B cell (primary cell): ENCODE measurements around the gene CD300H. TPM values are rescaled to one million over a fixed set of nuclear protein-coding genes. Genes with fewer than 3 reads are reported as not detected.

ENCODE experiments used
- ATAC-seq: fragments of 200-7000 bp; cut with Tn5 transposase; one replicate; pipeline ENCODE4 v1.10.0; 2021; ENCODE audit warnings: low read depth, mild to moderate bottlenecking, moderate number of reproducible peaks, moderate library complexity
- CTCF ChIA-PET: fragments of 350-600 bp; sonication (Branson Sonifier 250); formaldehyde crosslinking; loops from one replicate; lab custom pipeline; 2021; ENCODE audit warnings: antibody characterized with exemption, inconsistent platforms; lab: Charles Lee
- POLR2A ChIA-PET: fragments of 350-600 bp; sonication (Branson Sonifier 250); formaldehyde crosslinking; loops from one replicate; lab custom pipeline; 2021; ENCODE audit warnings: antibody characterized with exemption; lab: Charles Lee
- DNase-seq: peaks from one replicate; pipeline ENCODE4 v3.0.0; 2013
- H2AFZ ChIP-seq: 2 replicates; pipeline ENCODE4 v1.6.1; 2012; ENCODE audit warnings: mild to moderate bottlenecking, low read depth, low read length; ENCODE audit not compliant: insufficient read depth, poor library complexity, severe bottlenecking
- H3K27ac ChIP-seq, 2 donors: 1 replicate in 1 of 2; 2 replicates in 1 of 2; pipeline ENCODE4 v1.5.1; 2012 to 2013; ENCODE audit warnings: low read length in 2 of 2, mild to moderate bottlenecking in 2 of 2, moderate library complexity in 1 of 2
- H3K27me3 ChIP-seq, 4 experiments: fragments of 200-600 bp in 1 of 4; sonication (generic) in 1 of 4; replicated peaks in 1 of 4; 1 replicate in 2 of 4; 2 replicates in 2 of 4; pipeline versions ENCODE4 v1.6.1 to v1.7.0; 2013 to 2016; ENCODE audit warnings: low read length in 3 of 4, mild to moderate bottlenecking in 2 of 4, mixed read lengths in 1 of 4, moderate library complexity in 1 of 4; ENCODE audit not compliant: insufficient read depth in 4 of 4, control insufficient read depth in 3 of 4; ENCODE audit errors: control extremely low read depth in 1 of 4
- H3K36me3 ChIP-seq, 2 experiments: replicated peaks in 1 of 2; 1 replicate in 1 of 2; 2 replicates in 1 of 2; pipeline versions ENCODE4 v1.6.1 to v1.7.1; 2013; ENCODE audit warnings: low read length in 1 of 2; ENCODE audit not compliant: insufficient read depth in 2 of 2, control insufficient read depth in 1 of 2; ENCODE audit errors: control extremely low read depth in 1 of 2, extremely low read depth in 1 of 2
- H3K4me1 ChIP-seq, 2 donors: fragments of 200-600 bp in 1 of 2; sonication (generic) in 1 of 2; 1 replicate in 1 of 2; 2 replicates in 1 of 2; pipeline versions ENCODE4 v1.5.1 to v1.6.1; 2013 to 2017; ENCODE audit warnings: low read length in 2 of 2; ENCODE audit not compliant: control insufficient read depth in 2 of 2, insufficient read depth in 2 of 2
- H3K4me2 ChIP-seq: replicated peaks from 2 replicates; pipeline ENCODE3; 2012; ENCODE audit warnings: mild to moderate bottlenecking, low read depth, low read length; ENCODE audit not compliant: poor library complexity, severe bottlenecking
- H3K4me3 ChIP-seq, 5 experiments: fragments of 200-600 bp in 1 of 5; sonication (generic) in 1 of 5; 1 replicate in 3 of 5; 2 replicates in 2 of 5; pipeline versions ENCODE4 v1.5.1 to v1.7.0; 2011 to 2016; ENCODE audit warnings: low read length in 4 of 5, mild to moderate bottlenecking in 4 of 5, low read depth in 2 of 5, control low read depth in 1 of 5, moderate library complexity in 1 of 5; ENCODE audit not compliant: insufficient read depth in 1 of 5; ENCODE audit errors: control extremely low read depth in 1 of 5, extremely low read depth in 1 of 5
- H3K79me2 ChIP-seq: fragments of 200-600 bp; sonication (generic); one replicate; pipeline ENCODE4 v1.6.0; 2016; ENCODE audit warnings: low read length; ENCODE audit not compliant: control insufficient read depth, insufficient read depth
- H3K9ac ChIP-seq: fragments of 200-600 bp; sonication (generic); 2 replicates; pipeline ENCODE4 v1.6.1; 2017; ENCODE audit warnings: mild to moderate bottlenecking, low read length, moderate library complexity
- H3K9me3 ChIP-seq, 3 donors: one replicate each; pipeline versions ENCODE4 v1.6.1 to v1.7.1; 2013; ENCODE audit warnings: low read length in 2 of 3; ENCODE audit not compliant: control insufficient read depth in 2 of 3, insufficient read depth in 1 of 3; ENCODE audit errors: control extremely low read depth in 1 of 3
- H4K20me1 ChIP-seq: 2 replicates; pipeline ENCODE4 v1.6.0; 2012; ENCODE audit warnings: mild to moderate bottlenecking, low read length; ENCODE audit not compliant: insufficient read depth, control insufficient read depth, poor library complexity, severe bottlenecking
- H3K27ac Mint-ChIP-seq: one replicate; pipeline ENCODE4 v1.8.0; 2021; ENCODE audit warnings: mixed read lengths
- H3K27me3 Mint-ChIP-seq: one replicate; pipeline ENCODE4 v1.8.0; 2021; ENCODE audit warnings: mixed read lengths
- H3K4me1 Mint-ChIP-seq: one replicate; pipeline ENCODE4 v1.8.0; 2021; ENCODE audit warnings: mixed read lengths
- H3K4me3 Mint-ChIP-seq: one replicate; pipeline ENCODE4 v1.8.0; 2021; ENCODE audit warnings: mixed read lengths
- H3K9me3 Mint-ChIP-seq: one replicate; pipeline ENCODE4 v1.8.0; 2022; ENCODE audit warnings: mixed read lengths; ENCODE audit not compliant: insufficient read depth
- CTCF ChIP-seq: fragments of 200-600 bp; IDR thresholded peaks from one replicate; pipeline ENCODE4 v1.8.0; 2022; ENCODE audit warnings: antibody characterized with exemption, mild to moderate bottlenecking
- EZH2 ChIP-seq: IDR thresholded peaks from 2 replicates; pipeline ENCODE4 v1.6.1; 2012; ENCODE audit warnings: borderline replicate concordance, low read depth, mild to moderate bottlenecking, moderate library complexity, low read length; ENCODE audit not compliant: insufficient read depth, poor library complexity, severe bottlenecking
- WGBS: methylation state at CpG from one replicate; pipeline ENCODE4 v1.1.5; 2013; ENCODE audit warnings: missing lambda C conversion rate; ENCODE audit not compliant: insufficient coverage; 5-methylcytosine and 5-hydroxymethylcytosine counted together
- intact Hi-C: fragments of 100-400 bp; cut with micrococcal nuclease; formaldehyde crosslinking; loops from one replicate; pipeline ENCODE4 v1.10.0; 2022
- polyA plus RNA-seq: library from polyadenylated mRNA; depleted of rRNA; stranded (reverse); fragments of >200 nt; gene quantifications from 2 replicates; pipeline ENCODE4 v1.2.3, GENCODE V29; 2012
- total RNA-seq, 2 donors: library from RNA; stranded (reverse); fragments of 120-200 nt in 1 of 2; gene quantifications; 1 replicate in 1 of 2; 2 replicates in 1 of 2; pipeline versions ENCODE4 v1.2.3 to v1.2.4, GENCODE V29; 2013 to 2022

Gene CD300H
- total and polyA plus RNA-seq, 2 donors (not counting 1 experiment from before 2014, with no cell fraction given) = 0.58 TPM; not detected in 1

- peaks cover 3% of the 10 kb centered on the region for H3K4me1 Mint-ChIP-seq
- Histone ChIP-seq H4K20me1 (no peaks in the 10 kb centered on the region), H3K27me3 (peaks cover 0 to 4% (median 1%) of the 10 kb centered on the region in 4 experiments), H2AFZ (no peak within 1 kb of the TSS), H3K4me1 (peaks cover 4 to 19% of the 10 kb centered on the region in 2 donors), H3K4me3 (no peak within 1 kb of the TSS), H3K79me2 (no peaks in the 10 kb centered on the region), H3K9me3 (no peaks in the 10 kb centered on the region), H3K4me2 (no peak within 1 kb of the TSS), H3K9ac (no peak within 1 kb of the TSS), H3K36me3 (no peaks in the 10 kb centered on the region), H3K27ac (no peak within 1 kb of the TSS)
- peaks cover 15% of the 10 kb centered on the region for H3K27me3 Mint-ChIP-seq
- no peaks in the 10 kb centered on the region for H3K9me3 Mint-ChIP-seq
- intact Hi-C loops = no loop called here
- TF ChIP-seq EZH2 (no peak), CTCF (no peak)
- DNase-seq = no peak
- 62% methylated on average over 5 of the region's 5 CpGs for WGBS
- peak; percentile 21 for ATAC-seq
- peak within 1 kb of the TSS; percentile 65 for H3K27ac Mint-ChIP-seq
- ChIA-PET POLR2A (no interaction called here), CTCF (interaction anchor here (1.2 kb wide), 1 partner anchor 13 kb away, joined by 3 read pairs; no protein-coding TSS in a partner anchor)
- peak within 1 kb of the TSS; percentile 2 for H3K4me3 Mint-ChIP-seq
Observed at GRCh38 chr17:74545843-74546230, 21.5 kb downstream of the CD300H start, which contains the start of gene CD300C. Gene CD300C (minus strand): TSS chr17:74546115. CDS start chr17:74545782, 333 bp downstream.

DNA sequence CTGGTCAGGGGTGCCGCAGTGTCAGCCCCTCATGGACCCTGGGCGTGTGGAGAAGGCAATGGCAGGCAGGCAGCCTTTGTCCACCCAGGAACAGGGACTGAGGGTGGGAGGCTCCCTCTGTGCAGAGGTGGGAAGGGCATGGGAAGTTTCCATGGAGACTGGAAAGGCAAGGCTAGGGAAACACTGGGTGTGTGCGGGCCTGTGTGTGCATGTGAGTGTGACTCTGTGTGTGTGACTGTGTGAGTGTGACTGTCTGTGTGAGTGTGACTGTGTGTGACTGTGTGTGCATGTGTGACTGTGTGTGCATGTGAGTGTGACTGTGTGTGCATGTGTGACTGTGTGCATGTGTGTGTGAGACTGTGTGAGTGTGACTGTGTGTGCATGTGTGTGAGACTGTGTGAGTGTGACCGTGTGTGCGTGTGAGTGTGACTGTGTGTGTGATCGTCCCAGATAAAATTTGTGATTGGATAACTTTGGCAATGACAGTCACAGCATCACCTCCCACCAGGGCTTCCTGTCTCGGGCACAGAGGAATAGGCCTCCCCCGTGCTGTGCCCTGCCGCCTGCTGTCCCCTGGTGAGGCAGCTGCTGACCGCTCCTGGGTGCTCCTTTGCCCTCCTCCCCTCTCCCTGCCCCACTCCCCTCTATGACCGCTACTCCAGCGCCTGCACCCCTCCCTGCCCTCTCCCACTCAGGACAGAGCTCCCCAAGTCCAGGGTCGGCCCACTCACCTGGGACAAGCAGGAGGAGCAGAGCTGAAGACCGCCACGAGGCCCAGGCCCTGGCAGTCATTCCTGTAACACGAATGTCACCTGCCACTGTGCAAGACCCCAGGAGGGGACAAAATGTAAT is 22.1 kb downstream of the CD300H start:
- H3K9me3 ChIP-seq = no peaks in the 10 kb centered on the region
- no peak for TF ChIP-seq EZH2
- no peak for TF ChIP-seq CTCF
- Mint-ChIP-seq H3K4me3 (peak overlapping the region; percentile 2), H3K4me1 (peaks cover 3% of the 10 kb centered on the region), H3K9me3 (no peaks in the 10 kb centered on the region), H3K27me3 (peaks cover 16% of the 10 kb centered on the region), H3K27ac (peak overlapping the region; percentile 65)
- H3K27ac ChIP-seq = no peak overlapping the region
- DNase-seq (no peak), ATAC-seq (no peak)
- intact Hi-C loops = no loop called here
- H3K79me2 ChIP-seq = no peaks in the 10 kb centered on the region
- ChIA-PET CTCF (interaction anchor here (1.2 kb wide), 1 partner anchor 12 kb away, joined by 3 read pairs; no protein-coding TSS in a partner anchor), POLR2A (no interaction called here)
- WGBS = 79% methylated on average over 16 of the region's 16 CpGs
- no peak overlapping the region for H3K9ac ChIP-seq
- H3K4me3 ChIP-seq = no peak overlapping the region
- H3K4me1 ChIP-seq = peaks cover 4 to 19% of the 10 kb centered on the region in 2 donors
- H4K20me1 ChIP-seq = no peaks in the 10 kb centered on the region
- H3K4me2 ChIP-seq = no peak overlapping the region
- H3K27me3 ChIP-seq = peaks cover 0 to 4% (median 1%) of the 10 kb centered on the region in 4 experiments
- H2AFZ ChIP-seq = no peak overlapping the region
- H3K36me3 ChIP-seq = no peaks in the 10 kb centered on the region
